Measurements from ENCODE around the gene PNLIPRP3. TPM values are rescaled to one million over a fixed set of nuclear protein-coding genes. Genes with fewer than 3 reads are reported as not detected.

Gene PNLIPRP3
- total RNA-seq, 1 experiment from 2014 or later, result not detected

- DNase-seq (ENCODE audit: low spot score) (no peak), ATAC-seq (peak; percentile 61; the same call in 1 of the 2 replicates)
- no peaks in the 10 kb centered on the region for H3K27me3 Mint-ChIP-seq (ENCODE audit: low read depth)
- no peaks in the 10 kb centered on the region for H3K36me3 Mint-ChIP-seq
- CTCF ChIA-PET, result no interaction called here
- TF ChIP-seq FOXK1 (CRISPR knock-in tag; IDR thresholded peaks at IDR 0.05) (no peak), KAT7 (CRISPR knock-in tag; IDR thresholded peaks at IDR 0.05; ENCODE audit: borderline replicate concordance) (no peak), AFF4 (CRISPR knock-in tag; IDR thresholded peaks at IDR 0.05; ENCODE audit: borderline replicate concordance) (no peak)
- H3K4me3 Mint-ChIP-seq, result no peak overlapping the region
- H3K27ac Mint-ChIP-seq, result no peak overlapping the region
- H3K9me3 Mint-ChIP-seq, result peaks cover 4% of the 10 kb centered on the region
- peaks cover 24% of the 10 kb centered on the region for H3K4me1 Mint-ChIP-seq
- POLR2A ChIA-PET, result no interaction called here
Measured at GRCh38 chr10:116461680-116462079, 34.0 kb downstream of the PNLIPRP3 start.

- POLR2A ChIA-PET, result no interaction called here
- TF ChIP-seq AR (CRISPR knock-in tag; IDR thresholded peaks at IDR 0.05), result no peak
- TF ChIP-seq GABPB1 (CRISPR knock-in tag; IDR thresholded peaks at IDR 0.05), result no peak
- no peak for TF ChIP-seq SMAD4 (CRISPR knock-in tag; IDR thresholded peaks at IDR 0.05)
- H3K9me3 Mint-ChIP-seq, result peaks cover 9% of the 10 kb centered on the region
- CTCF ChIA-PET, result interaction anchor here (0.7 kb wide), 1 partner anchor 12 kb away, joined by 3 read pairs; no protein-coding TSS in a partner anchor
- no peak for ATAC-seq
- H3K36me3 Mint-ChIP-seq, result no peaks in the 10 kb centered on the region; the same call in 1 of the 2 replicates
- no peak for DNase-seq (ENCODE audit: low spot score)
- H3K27ac Mint-ChIP-seq, result no peak overlapping the region
- peaks cover 3% of the 10 kb centered on the region for H3K4me1 Mint-ChIP-seq
- H3K27me3 Mint-ChIP-seq (ENCODE audit: low read depth), result no peaks in the 10 kb centered on the region
- H3K4me3 Mint-ChIP-seq, result no peak overlapping the region
Measured at GRCh38 chr10:116464257-116464656, 36.6 kb downstream of the PNLIPRP3 start.

GRCh38 chr10:116465546-116465945, 37.9 kb downstream of the PNLIPRP3 start:
- Mint-ChIP-seq H3K4me1 (no peaks in the 10 kb centered on the region), H3K27me3 (ENCODE audit: low read depth) (no peaks in the 10 kb centered on the region), H3K4me3 (no peak overlapping the region), H3K27ac (no peak overlapping the region), H3K36me3 (no peaks in the 10 kb centered on the region; the same call in 1 of the 2 replicates), H3K9me3 (peaks cover 9% of the 10 kb centered on the region)
- ATAC-seq, result peak; percentile 22; the same call in 1 of the 2 replicates
- no peak for DNase-seq (ENCODE audit: low spot score)
- POLR2A ChIA-PET, result no interaction called here
- CTCF ChIA-PET, result interaction anchor here (1.1 kb wide), 1 partner anchor 14 kb away, joined by 3 read pairs; no protein-coding TSS in a partner anchor
- TF ChIP-seq PRDM15 (CRISPR knock-in tag; IDR thresholded peaks at IDR 0.05) (no peak), TP53 (CRISPR knock-in tag; IDR thresholded peaks at IDR 0.05) (no peak), NR3C1 (CRISPR knock-in tag; conservative IDR thresholded peaks at IDR 0.05; ENCODE audit: low read depth) (no peak), SMAD3 (CRISPR knock-in tag; IDR thresholded peaks at IDR 0.05; ENCODE audit: borderline replicate concordance) (no peak), ZNF263 (CRISPR knock-in tag; IDR thresholded peaks at IDR 0.05; ENCODE audit: low read depth) (no peak), ZNF281 (CRISPR knock-in tag; IDR thresholded peaks at IDR 0.05) (no peak), ZNF425 (CRISPR knock-in tag; conservative IDR thresholded peaks at IDR 0.05) (no peak), ESRRA (CRISPR knock-in tag; IDR thresholded peaks at IDR 0.05; ENCODE audit: borderline replicate concordance) (no peak)

Measured in WTC11 (cell line).